ENCODE data around the gene RFNG.

- TF ChIP-seq CTCF (IDR thresholded peaks at IDR 0.05; ENCODE audit: insufficient read depth, low read depth, low read length) (no peak), EZH2 (IDR thresholded peaks at IDR 0.05; ENCODE audit: insufficient read depth, low read length) (no peak)
These were observed 39.9 kb upstream of the RFNG start for GRCh38 chr17:82091264-82092066.
